Spleen (tissue), 11 donors: Measurements from ENCODE around the gene LEMD3. TPM values are rescaled to one million over a fixed set of nuclear protein-coding genes. Genes with fewer than 3 reads are reported as not detected.

Experiments used
- DNase-seq: peaks from one replicate; pipeline ENCODE4 v3.0.0-alpha.2; 2020
- H3K27ac ChIP-seq, 8 donors: fragments of 200-600 bp; sonication (generic) in 7 of 8; 1 replicate in 4 of 8; 2 replicates in 4 of 8; pipeline versions ENCODE4 v1.5.0 to v1.8.0; 2016 to 2021; ENCODE audit warnings: inconsistent platforms in 4 of 8, mild to moderate bottlenecking in 4 of 8, moderate library complexity in 1 of 8
- H3K27me3 ChIP-seq, 7 donors: fragments of 200-600 bp; sonication (generic) in 6 of 7; replicated peaks in 1 of 7; 1 replicate in 4 of 7; 2 replicates in 3 of 7; pipeline versions ENCODE4 v1.5.0 to v1.8.0; 2016 to 2021; ENCODE audit warnings: inconsistent platforms in 3 of 7, mild to moderate bottlenecking in 1 of 7
- H3K36me3 ChIP-seq, 6 donors: fragments of 200-600 bp; sonication (generic) in 5 of 6; 1 replicate in 4 of 6; 2 replicates in 2 of 6; pipeline versions ENCODE4 v1.5.0 to v1.8.0; 2016 to 2021; ENCODE audit warnings: inconsistent platforms in 2 of 6
- H3K4me1 ChIP-seq, 6 donors: fragments of 200-600 bp; sonication (generic) in 5 of 6; 1 replicate in 3 of 6; 2 replicates in 3 of 6; pipeline versions ENCODE4 v1.5.0 to v1.8.0; 2016 to 2021; ENCODE audit warnings: inconsistent platforms in 3 of 6
- H3K4me3 ChIP-seq, 8 donors: fragments of 200-600 bp; sonication (generic) in 7 of 8; 1 replicate in 4 of 8; 2 replicates in 4 of 8; pipeline versions ENCODE4 v1.5.0 to v1.8.0; 2016 to 2021; ENCODE audit warnings: inconsistent platforms in 4 of 8, mild to moderate bottlenecking in 4 of 8, moderate library complexity in 2 of 8
- H3K9me3 ChIP-seq, 8 donors: fragments of 200-600 bp; sonication (generic) in 7 of 8; 1 replicate in 4 of 8; 2 replicates in 4 of 8; pipeline versions ENCODE4 v1.5.0 to v1.8.0; 2016 to 2021; ENCODE audit warnings: inconsistent platforms in 4 of 8
- POLR2A ChIP-seq, 3 donors: fragments of 450-650 bp; IDR thresholded peaks; one replicate each; pipeline ENCODE4 v1.5.1; 2017; ENCODE audit warnings: antibody characterized with exemption in 3 of 3, mild to moderate bottlenecking in 1 of 3
- POLR2AphosphoS5 ChIP-seq, 3 donors: sonication (generic); formaldehyde crosslinking; IDR thresholded peaks; one replicate each; pipeline ENCODE4 v1.5.1; 2017; ENCODE audit warnings: antibody characterized with exemption in 3 of 3
- WGBS, 5 donors: extraction: QIAGEN DNeasy Blood & Tissue Kit in 3 of 5; methylation state at CpG; one replicate each; pipeline versions ENCODE4 v1.1.5 to v1.1.7; 2013 to 2018; 5-methylcytosine and 5-hydroxymethylcytosine counted together
- intact Hi-C: fragments of 100-400 bp; cut with DNase I; formaldehyde crosslinking; loops from one replicate; pipeline ENCODE4 v1.15.0; 2023; ENCODE audit warnings: low total_unique reads
- polyA plus RNA-seq, 3 donors: library from polyadenylated mRNA; stranded (reverse); fragments of 200-250 nt; gene quantifications; one replicate each; pipeline ENCODE4 v1.2.1, GENCODE V29; 2013
- total RNA-seq, 7 donors: library from RNA; depleted of rRNA in 3 of 7; stranded (reverse); fragments of >200 nt in 3 of 7; fragmentation: NEBNext Ultra II Directional in 4 of 7; extraction: Animal tissue kit (Norgen Biotek cat#: 25700) in 4 of 7; gene quantifications; one replicate each; pipeline versions ENCODE4 v1.1.0 to v1.2.1, GENCODE V29; 2016 to 2021
- TF ChIP-seq, protein P1 (sequence below), 11 experiments: fragments of 200-600 bp in 7 of 11; fragments of 450-650 bp in 4 of 11; sonication (generic) in 4 of 11; IDR thresholded peaks in 8 of 11; conservative IDR thresholded peaks in 3 of 11; 1 replicate in 7 of 11; 2 replicates in 4 of 11; pipeline versions ENCODE4 v1.4.0 to v1.8.0; 2016 to 2021; ENCODE audit warnings: antibody characterized with exemption in 11 of 11, inconsistent platforms in 4 of 11, mild to moderate bottlenecking in 1 of 11
- donor health status: healthy with polysubstance abuse.
- donor health status: DM: no; HTN: no; CAD: no; lungs with moderate emphysema.
- donor health status: DM: no; HTN: no; CAD: no.
- donor health status: Bipolar disorder and iron deficiency.
- donor health status: healthy.
- donor health status: DM: no; HTN: no; CAD: no.
- donor health status: DM: yes; HTN: yes; CAD: no.

Gene LEMD3
- total and polyA plus RNA-seq, 10 donors: 9.6 to 58.9 (median 41.1) TPM

DNA sequence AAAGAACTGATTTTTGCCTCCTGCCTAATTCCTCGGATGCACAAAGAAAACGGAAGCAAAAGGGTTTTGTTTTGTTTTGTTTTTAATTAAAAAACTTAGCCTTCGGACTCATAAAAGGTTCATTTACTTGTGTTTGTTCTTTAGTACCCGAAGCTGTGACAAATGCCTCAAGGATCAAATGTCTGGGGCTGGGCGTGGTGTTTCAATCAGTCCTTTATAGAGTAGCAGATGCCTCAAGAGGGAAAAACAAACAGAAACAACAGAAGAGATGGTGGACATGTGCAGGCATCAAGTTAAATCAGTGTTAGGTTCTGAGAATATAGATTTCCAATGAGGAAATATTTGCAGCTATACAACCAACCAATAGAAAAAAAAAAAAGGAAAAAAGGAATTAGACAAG is 46.7 kb upstream of the LEMD3 start:
- TF ChIP-seq, protein P1, sequence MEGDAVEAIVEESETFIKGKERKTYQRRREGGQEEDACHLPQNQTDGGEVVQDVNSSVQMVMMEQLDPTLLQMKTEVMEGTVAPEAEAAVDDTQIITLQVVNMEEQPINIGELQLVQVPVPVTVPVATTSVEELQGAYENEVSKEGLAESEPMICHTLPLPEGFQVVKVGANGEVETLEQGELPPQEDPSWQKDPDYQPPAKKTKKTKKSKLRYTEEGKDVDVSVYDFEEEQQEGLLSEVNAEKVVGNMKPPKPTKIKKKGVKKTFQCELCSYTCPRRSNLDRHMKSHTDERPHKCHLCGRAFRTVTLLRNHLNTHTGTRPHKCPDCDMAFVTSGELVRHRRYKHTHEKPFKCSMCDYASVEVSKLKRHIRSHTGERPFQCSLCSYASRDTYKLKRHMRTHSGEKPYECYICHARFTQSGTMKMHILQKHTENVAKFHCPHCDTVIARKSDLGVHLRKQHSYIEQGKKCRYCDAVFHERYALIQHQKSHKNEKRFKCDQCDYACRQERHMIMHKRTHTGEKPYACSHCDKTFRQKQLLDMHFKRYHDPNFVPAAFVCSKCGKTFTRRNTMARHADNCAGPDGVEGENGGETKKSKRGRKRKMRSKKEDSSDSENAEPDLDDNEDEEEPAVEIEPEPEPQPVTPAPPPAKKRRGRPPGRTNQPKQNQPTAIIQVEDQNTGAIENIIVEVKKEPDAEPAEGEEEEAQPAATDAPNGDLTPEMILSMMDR (IDR thresholded peaks at IDR 0.05 in 8 of 11, conservative IDR thresholded peaks at IDR 0.05 in 3 of 11): no peak
- no peak overlapping the region for H3K4me3 ChIP-seq
- no peaks in the 10 kb centered on the region for H3K36me3 ChIP-seq
- intact Hi-C loops: loop anchor here (10.0 kb wide), 1 partner anchor 228 kb away; no protein-coding TSS in a partner anchor
- H3K27me3 ChIP-seq: peaks cover 0 to 90% (median 51%) of the 10 kb centered on the region in 7 donors
- 79 to 92% (median 83%) methylated on average over 5 of the region's 5 CpGs for WGBS, 5 donors
- H3K27ac ChIP-seq: no peak overlapping the region
- H3K4me1 ChIP-seq: peaks cover 0 to 25% (median 15%) of the 10 kb centered on the region in 6 donors
- H3K9me3 ChIP-seq: no peaks in the 10 kb centered on the region
- DNase-seq: no peak

DNA sequence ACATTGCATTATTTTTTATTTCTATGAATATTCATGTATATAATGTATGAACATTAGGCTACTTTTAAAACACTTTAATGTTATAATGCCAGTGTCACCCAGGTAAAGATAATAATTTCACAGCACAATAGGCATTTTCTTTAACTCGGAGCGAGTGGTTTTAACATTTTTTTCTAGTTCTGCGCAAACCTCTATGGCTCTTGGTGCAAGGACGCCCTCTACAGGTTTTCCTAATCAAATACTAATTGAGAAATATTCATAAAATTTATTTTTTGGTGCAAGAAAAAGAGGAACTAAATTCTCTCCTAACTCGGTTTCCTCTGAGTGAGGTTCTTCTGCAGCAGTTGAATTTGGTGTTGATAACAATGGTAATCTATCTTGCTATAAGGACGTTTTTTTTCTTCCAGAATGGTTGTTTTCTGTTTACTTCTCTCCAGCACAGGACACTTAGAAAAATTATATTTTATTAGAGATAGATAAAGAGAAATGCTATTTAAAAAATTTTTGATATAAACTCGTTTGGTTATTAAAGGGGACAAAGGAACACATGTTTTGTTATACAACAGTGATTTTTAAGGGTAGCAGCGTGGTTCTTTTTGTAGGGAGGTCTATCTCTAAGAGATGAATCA is 45.8 kb upstream of the LEMD3 start:
- Histone ChIP-seq H3K27me3 (peaks cover 0 to 82% (median 51%) of the 10 kb centered on the region in 7 donors), H3K4me1 (peaks cover 0 to 25% (median 15%) of the 10 kb centered on the region in 6 donors), H3K36me3 (no peaks in the 10 kb centered on the region), H3K4me3 (no peak overlapping the region), H3K9me3 (no peaks in the 10 kb centered on the region), H3K27ac (no peak overlapping the region)
- TF ChIP-seq, protein P1 (IDR thresholded peaks at IDR 0.05 in 8 of 11, conservative IDR thresholded peaks at IDR 0.05 in 3 of 11): peak in 7 of 11 experiments; percentile 23 to 50 (median 37)
- no peak for TF ChIP-seq POLR2AphosphoS5 (IDR thresholded peaks at IDR 0.05)
- no peak for TF ChIP-seq POLR2A (IDR thresholded peaks at IDR 0.05)
- DNase-seq: no peak
- WGBS, 5 donors: 4 to 9% (median 7%) methylated on average over 8 of the region's 8 CpGs
- intact Hi-C loops: loop anchor here (10.0 kb wide), 1 partner anchor 229 kb away; no protein-coding TSS in a partner anchor

DNA sequence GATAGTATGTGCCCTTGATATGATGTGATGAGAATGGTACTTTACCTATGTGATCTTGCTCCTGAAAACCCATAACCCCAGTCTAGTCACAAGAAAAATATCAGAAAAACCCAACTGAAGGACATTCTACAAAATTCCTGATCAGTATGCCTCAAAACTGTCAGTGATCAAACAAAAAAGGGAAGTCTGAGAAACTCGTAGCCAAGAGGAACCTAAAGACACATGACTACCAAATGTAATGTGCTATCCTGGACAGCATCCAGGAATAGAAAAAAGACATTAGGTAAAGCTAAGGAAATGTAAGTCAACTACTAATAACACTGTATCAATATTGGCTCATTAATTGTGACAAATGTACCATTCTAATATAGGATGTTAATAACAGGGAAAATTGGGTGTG is 44.1 kb upstream of the LEMD3 start:
- peaks cover 0 to 25% (median 15%) of the 10 kb centered on the region in 6 donors for H3K4me1 ChIP-seq
- H3K4me3 ChIP-seq: no peak overlapping the region
- H3K36me3 ChIP-seq: no peaks in the 10 kb centered on the region
- 9 to 26% (median 10%) methylated on average over 1 of the region's 1 CpG for WGBS, 5 donors
- intact Hi-C loops: loop anchor here (10.0 kb wide), 1 partner anchor 230 kb away; no protein-coding TSS in a partner anchor
- no peak overlapping the region for H3K27ac ChIP-seq
- TF ChIP-seq POLR2AphosphoS5 (IDR thresholded peaks at IDR 0.05) (no peak), POLR2A (IDR thresholded peaks at IDR 0.05) (no peak)
- TF ChIP-seq, protein P1 (IDR thresholded peaks at IDR 0.05 in 8 of 11, conservative IDR thresholded peaks at IDR 0.05 in 3 of 11): no peak
- no peak for DNase-seq
- peaks cover 0 to 68% (median 38%) of the 10 kb centered on the region in 7 donors for H3K27me3 ChIP-seq
- no peaks in the 10 kb centered on the region for H3K9me3 ChIP-seq

DNA sequence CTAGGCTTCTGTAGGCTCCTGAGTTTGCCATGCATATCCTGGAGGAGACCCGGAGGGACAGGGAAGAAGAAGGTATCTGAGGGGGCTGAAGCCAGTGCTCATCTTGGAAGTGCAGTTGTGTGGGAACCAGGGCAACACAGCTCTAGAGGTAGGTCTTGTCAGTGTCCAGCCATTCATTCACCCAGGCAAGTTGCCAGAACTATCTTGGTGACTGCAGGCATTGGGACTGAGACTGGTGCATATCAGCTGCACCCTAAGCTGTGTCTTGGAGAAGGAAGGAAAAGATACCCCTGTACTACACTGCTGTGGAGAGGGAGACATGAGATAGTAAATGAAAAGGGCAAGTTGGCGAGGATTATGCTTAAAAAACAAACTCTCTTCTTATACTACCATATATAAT is 43.4 kb upstream of the LEMD3 start:
- intact Hi-C loops: loop anchor here (10.0 kb wide), 1 partner anchor 231 kb away; no protein-coding TSS in a partner anchor
- no peak overlapping the region for H3K4me3 ChIP-seq
- H3K4me1 ChIP-seq: peaks cover 0 to 20% (median 12%) of the 10 kb centered on the region in 6 donors
- H3K27me3 ChIP-seq: peaks cover 0 to 61% (median 31%) of the 10 kb centered on the region in 7 donors
- TF ChIP-seq POLR2A (IDR thresholded peaks at IDR 0.05) (no peak), POLR2AphosphoS5 (IDR thresholded peaks at IDR 0.05) (no peak)
- TF ChIP-seq, protein P1 (IDR thresholded peaks at IDR 0.05 in 8 of 11, conservative IDR thresholded peaks at IDR 0.05 in 3 of 11): no peak
- H3K36me3 ChIP-seq: no peaks in the 10 kb centered on the region
- WGBS, 5 donors: 77 to 90% (median 83%) methylated on average over 2 of the region's 2 CpGs
- H3K9me3 ChIP-seq: no peaks in the 10 kb centered on the region
- no peak for DNase-seq
- no peak overlapping the region for H3K27ac ChIP-seq
